ENCODE results near the gene SPC24. TPM values are rescaled to one million over a fixed set of nuclear protein-coding genes. Genes with fewer than 3 reads are reported as not detected.
A peak's percentile ranks its signal among the peaks of the same experiment; 100 is the strongest.

Gene SPC24
- total RNA-seq, 6 donors from 2014 or later = 1.4 to 13.3 (median 2.1) TPM; not detected in 1

GRCh38 chr19:11152318-11153062 is 3.1 kb downstream of the SPC24 start:
- ATAC-seq (ENCODE audit: low FRiP score in 2 of 2) (peak in 1 of 2 donors; percentile 59), DNase-seq (peak in 1 of 2 donors; percentile 75)
- Histone ChIP-seq H3K4me1 (peaks cover 17 to 35% (median 29%) of the 10 kb centered on the region in 4 donors), H3K27me3 (no peaks in the 10 kb centered on the region), H3K9me3 (no peaks in the 10 kb centered on the region), H3K27ac (peak overlapping the region; percentile 35 to 64 (median 46)), H3K36me3 (no peaks in the 10 kb centered on the region), H3K4me3 (no peak overlapping the region)
- TF ChIP-seq EP300 (IDR thresholded peaks at IDR 0.05) (no peak), POLR2AphosphoS5 (IDR thresholded peaks at IDR 0.05) (peak; percentile 23 to 48)
- 66% methylated on average over 9 to 11 of the region's 11 CpGs for WGBS, 2 donors

- Histone ChIP-seq H3K4me3 (no peak overlapping the region), H3K4me1 (peaks cover 13 to 29% (median 23%) of the 10 kb centered on the region in 4 donors), H3K27me3 (no peaks in the 10 kb centered on the region), H3K9me3 (no peaks in the 10 kb centered on the region), H3K27ac (peak overlapping the region in 3 of 4 donors; percentile 8 to 67 (median 64)), H3K36me3 (no peaks in the 10 kb centered on the region)
- peak in 1 of 2 donors; percentile 19 for ATAC-seq (ENCODE audit: low FRiP score in 2 of 2)
- DNase-seq = no peak
- TF ChIP-seq CTCF (IDR thresholded peaks at IDR 0.05) (no peak), POLR2A (IDR thresholded peaks at IDR 0.05) (no peak), EP300 (IDR thresholded peaks at IDR 0.05) (no peak)
- 52 to 70% methylated on average over 7 of the region's 7 CpGs for WGBS, 2 donors
Measured at GRCh38 chr19:11151181-11151580, 4.4 kb downstream of the SPC24 start.

GRCh38 chr19:11148001-11148400 is 7.6 kb downstream of the SPC24 start:
- WGBS, 2 donors = 82% methylated on average over 12 to 14 of the region's 14 CpGs
- DNase-seq (no peak), ATAC-seq (ENCODE audit: low FRiP score in 2 of 2) (no peak)
- Histone ChIP-seq H3K4me3 (no peak overlapping the region), H3K9me3 (no peaks in the 10 kb centered on the region), H3K27me3 (no peaks in the 10 kb centered on the region), H3K36me3 (no peaks in the 10 kb centered on the region), H3K27ac (peak overlapping the region in 2 of 4 donors; percentile 1 to 22), H3K4me1 (peaks cover 20 to 36% (median 33%) of the 10 kb centered on the region in 4 donors)
- TF ChIP-seq CTCF (IDR thresholded peaks at IDR 0.05) = no peak
- no peak for TF ChIP-seq POLR2A (IDR thresholded peaks at IDR 0.05)
- no peak for TF ChIP-seq POLR2AphosphoS5 (IDR thresholded peaks at IDR 0.05)

- no peak for DNase-seq
- no peak overlapping the region for H3K4me3 ChIP-seq
- H3K27me3 ChIP-seq = no peaks in the 10 kb centered on the region
- 94 to 96% methylated on average over 3 of the region's 3 CpGs for WGBS, 2 donors
- no peaks in the 10 kb centered on the region for H3K36me3 ChIP-seq
- H3K4me1 ChIP-seq = peaks cover 33 to 41% (median 39%) of the 10 kb centered on the region in 4 donors
- H3K9me3 ChIP-seq = no peaks in the 10 kb centered on the region
- H3K27ac ChIP-seq = peak overlapping the region; percentile 54 to 97 (median 94)
- ATAC-seq (ENCODE audit: low FRiP score in 2 of 2) = no peak
- TF ChIP-seq CTCF (IDR thresholded peaks at IDR 0.05) = no peak
- no peak for TF ChIP-seq EP300 (IDR thresholded peaks at IDR 0.05)
- no peak for TF ChIP-seq POLR2AphosphoS5 (IDR thresholded peaks at IDR 0.05)
- TF ChIP-seq POLR2A (IDR thresholded peaks at IDR 0.05) = no peak
Measured at GRCh38 chr19:11145536-11145924, 10.1 kb downstream of the SPC24 start.

- peak overlapping the region in 2 of 4 donors; percentile 21 to 31 for H3K4me3 ChIP-seq
- H3K4me1 ChIP-seq = peaks cover 62 to 70% (median 67%) of the 10 kb centered on the region in 4 donors
Measured at GRCh38 chr19:11142528-11143171, 12.9 kb downstream of the SPC24 start.

More at GRCh38 chr19:11142528-11143171, 12.9 kb downstream of the SPC24 start:
- no peak for TF ChIP-seq POLR2A (IDR thresholded peaks at IDR 0.05)
- peak in 1 of 6 experiments; percentile 3 for TF ChIP-seq CTCF (IDR thresholded peaks at IDR 0.05)
- TF ChIP-seq EP300 (IDR thresholded peaks at IDR 0.05) = peak in 3 of 4 donors; percentile 30 to 86 (median 58)
- peak; percentile 82 to 86 for TF ChIP-seq POLR2AphosphoS5 (IDR thresholded peaks at IDR 0.05)
- 23 to 25% methylated on average over 8 to 12 of the region's 22 CpGs for WGBS, 2 donors
- peak overlapping the region; percentile 94 to 97 (median 95) for H3K27ac ChIP-seq
- ATAC-seq (ENCODE audit: low FRiP score in 2 of 2) (peak; percentile 74 to 91), DNase-seq (peak; percentile 90 to 94)
- H3K36me3 ChIP-seq = no peaks in the 10 kb centered on the region
- H3K27me3 ChIP-seq = no peaks in the 10 kb centered on the region
- no peaks in the 10 kb centered on the region for H3K9me3 ChIP-seq
